ENCODE data around the gene GATAD2B.
"Not testable (repeated sequence)": the region's sequence is repeated elsewhere in the genome, so short reads cannot be mapped to it uniquely, and the experiment has no call there.

The GATAD2B gene

DNA sequence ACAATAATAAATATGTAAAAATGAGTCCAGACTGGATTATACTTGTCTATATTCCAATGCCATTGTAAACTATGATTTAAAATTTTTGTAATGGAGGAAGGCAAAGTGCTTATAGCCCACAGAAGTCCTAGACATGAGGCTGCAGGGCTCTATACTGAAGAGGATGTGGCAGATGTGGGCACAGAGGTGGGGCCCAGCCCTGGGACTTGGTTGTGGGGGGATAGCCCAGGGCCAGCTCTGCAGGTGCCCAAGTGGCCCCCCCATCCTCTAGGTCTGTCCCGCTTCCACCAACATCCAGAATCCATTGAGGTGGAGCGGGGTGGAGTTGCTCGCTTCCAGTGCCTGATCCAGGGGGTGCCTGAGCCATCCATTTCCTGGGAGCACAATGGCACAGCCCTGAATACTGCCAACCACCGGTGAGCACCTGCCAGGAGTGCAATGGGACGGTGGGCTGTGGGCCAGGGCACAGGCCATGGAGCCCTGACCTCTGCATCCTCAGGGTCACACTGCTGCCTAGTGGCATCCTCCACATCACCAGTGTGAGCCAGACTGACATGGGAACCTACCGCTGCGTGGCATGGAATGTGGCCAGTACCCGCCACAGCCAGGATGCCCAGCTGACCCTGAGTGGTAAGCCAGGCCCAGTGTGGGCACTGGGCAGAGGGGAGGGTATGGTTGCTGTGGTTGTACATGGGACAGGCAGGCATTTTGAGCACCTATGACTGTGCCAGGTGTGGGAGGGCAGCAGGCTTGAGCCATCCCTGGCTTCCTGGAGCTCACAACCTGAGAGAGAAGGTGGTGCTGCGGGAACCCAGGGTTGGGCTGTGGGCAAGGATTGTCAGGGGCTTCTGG is 126.6 kb downstream of the GATAD2B start:
- no peak for DNase-seq (ENCODE audit: low spot score)

DNA sequence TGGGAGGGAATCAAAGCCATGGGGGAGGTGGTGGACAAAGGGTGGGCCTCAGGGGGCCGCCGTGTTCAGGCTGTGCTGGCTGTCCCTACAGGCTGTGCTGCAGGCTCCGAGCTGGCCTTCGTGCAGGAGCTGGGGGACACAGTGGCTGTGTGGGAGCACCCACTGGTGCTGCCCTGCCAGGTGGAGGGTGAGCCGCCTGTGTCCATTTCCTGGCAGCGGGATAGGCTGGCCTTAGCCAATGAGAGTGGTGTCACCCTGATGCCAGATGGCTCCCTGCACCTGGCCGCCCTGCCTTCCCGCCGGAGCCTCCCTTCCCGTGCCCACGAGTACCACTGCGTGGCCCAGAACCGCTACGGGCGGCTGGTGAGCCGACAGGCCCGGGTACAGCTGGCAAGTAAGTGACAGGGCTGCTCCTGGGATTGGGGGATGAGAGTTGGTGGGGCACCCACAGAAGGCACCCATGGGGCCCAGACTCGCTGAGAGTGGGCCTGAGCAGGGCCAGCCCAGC is 127.4 kb downstream of the GATAD2B start:
- DNase-seq (ENCODE audit: low spot score) = no peak

DNA sequence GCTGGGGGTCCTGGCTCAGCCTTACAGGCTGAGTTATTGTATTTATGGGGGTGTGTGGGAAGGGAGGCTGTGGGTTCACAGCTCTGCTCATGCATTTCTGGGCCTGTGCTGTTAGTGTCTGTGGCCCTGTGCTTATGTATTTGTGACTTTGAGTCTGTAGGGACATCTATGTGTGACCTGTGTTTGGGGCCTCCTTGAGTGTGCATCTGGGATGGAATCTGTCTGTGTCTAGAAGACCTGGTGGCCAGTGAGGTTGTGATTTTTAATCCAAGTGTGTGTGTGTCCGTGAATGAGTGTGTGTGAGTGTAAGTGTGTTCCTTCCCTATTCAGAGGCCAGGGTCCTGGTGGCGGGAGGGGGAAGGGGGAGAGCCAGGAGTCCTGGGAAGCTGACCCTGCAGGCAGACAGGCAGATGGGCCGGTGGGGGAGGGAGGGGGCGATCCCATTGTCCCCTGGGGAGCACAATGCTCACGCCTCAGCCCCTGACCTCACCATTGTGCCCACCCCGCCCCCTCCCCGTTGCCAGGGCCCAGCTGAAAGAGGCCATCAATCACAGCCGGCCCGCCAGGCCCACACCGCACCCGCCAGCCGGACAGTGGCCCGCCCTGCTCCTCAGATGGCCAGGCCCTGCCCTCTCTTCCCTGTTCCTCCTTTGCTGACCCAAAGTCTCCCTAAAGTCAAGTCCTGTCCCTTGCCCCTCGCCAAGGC is 128.0 kb downstream of the GATAD2B start:
- no peak for DNase-seq (ENCODE audit: low spot score)

DNA sequence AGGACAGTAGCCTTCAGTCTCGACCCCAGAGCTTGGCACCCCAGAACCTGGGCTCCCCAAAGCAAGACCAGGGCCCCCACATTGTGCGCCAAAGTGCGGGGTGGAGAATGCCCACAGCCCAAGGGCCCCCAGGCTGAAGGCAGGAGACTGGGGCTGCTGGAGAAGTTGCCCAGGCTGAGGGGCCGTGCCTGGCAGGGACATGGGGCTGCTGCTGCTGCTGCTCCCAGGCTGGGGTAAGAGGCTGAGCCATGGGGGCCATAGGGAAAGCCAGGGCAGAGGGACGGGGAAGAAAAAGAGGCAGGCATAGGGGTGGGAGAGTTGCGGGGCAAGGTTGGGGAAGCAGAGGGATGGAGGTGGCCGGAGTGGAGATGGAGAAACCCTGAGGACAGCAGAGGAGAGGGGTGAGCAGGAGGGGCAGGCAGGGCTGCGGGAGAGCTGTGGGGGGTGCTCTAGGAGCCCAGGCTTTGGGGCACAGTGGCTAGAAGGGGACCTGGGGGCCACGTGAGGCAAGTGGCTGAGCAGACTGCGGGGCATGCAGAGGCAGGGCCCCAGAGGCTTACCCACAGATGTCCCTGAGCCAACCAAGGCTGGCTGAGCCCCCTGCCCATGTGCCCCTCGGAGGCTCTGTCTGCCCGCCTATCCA is 128.7 kb downstream of the GATAD2B start:
- no peak for DNase-seq (ENCODE audit: low spot score)

DNA sequence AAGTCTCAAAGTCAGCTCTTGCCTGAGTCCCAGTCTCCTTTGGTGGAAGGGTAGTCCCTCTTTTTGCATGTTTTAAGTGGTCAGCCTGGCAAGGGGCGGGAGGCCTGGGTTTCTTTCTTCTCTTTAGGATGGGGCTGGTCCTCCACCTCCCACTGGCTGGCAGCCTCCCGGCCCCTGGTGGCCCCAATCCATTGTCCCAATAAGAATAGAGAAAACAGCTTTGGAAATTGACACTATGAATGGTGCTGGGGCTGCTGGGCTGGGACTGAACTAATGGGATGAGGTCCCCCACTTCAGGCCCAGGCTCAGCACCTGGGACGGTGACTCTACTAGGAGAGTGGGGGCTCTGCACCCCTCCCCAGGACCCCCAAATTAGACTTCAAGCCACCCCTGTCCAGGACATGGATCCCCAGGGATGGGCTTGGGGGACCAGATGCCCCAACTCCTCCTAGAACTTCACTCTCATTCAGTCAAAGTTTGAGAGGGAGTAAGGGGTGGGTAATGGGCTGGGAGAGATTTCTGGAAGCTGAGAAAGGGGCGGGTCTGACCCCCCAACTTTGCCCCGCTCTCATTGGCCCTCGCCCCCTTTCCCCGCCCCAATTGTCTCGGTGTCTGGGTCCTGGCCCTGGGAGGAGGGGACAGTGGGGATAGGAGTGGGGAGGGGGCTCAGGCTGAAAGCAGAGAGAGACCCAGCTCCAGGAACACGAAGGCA is 129.4 kb downstream of the GATAD2B start:
- DNase-seq (ENCODE audit: low spot score) = no peak

DNA sequence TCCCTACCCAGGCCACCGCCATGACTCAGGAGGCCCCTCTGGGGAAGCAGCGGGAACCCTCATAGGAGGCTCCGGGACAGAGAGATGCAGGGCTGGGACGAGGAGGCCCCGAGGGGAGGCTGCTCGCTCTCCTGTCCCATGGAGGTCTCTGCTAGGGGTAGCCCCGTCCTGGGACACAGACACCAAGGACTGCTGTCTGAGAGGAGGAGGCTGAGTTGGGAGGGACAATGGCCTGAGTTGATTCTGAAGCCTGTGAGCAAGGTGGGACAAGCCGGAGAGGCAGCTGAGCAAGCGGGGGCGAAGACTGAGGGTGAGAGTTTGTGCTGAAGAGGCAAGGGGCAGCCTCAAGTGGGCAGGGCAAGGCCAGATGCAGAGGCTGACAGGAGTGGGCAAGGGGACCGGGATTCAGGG is 130.1 kb downstream of the GATAD2B start:
- no peak for DNase-seq (ENCODE audit: low spot score)

DNA sequence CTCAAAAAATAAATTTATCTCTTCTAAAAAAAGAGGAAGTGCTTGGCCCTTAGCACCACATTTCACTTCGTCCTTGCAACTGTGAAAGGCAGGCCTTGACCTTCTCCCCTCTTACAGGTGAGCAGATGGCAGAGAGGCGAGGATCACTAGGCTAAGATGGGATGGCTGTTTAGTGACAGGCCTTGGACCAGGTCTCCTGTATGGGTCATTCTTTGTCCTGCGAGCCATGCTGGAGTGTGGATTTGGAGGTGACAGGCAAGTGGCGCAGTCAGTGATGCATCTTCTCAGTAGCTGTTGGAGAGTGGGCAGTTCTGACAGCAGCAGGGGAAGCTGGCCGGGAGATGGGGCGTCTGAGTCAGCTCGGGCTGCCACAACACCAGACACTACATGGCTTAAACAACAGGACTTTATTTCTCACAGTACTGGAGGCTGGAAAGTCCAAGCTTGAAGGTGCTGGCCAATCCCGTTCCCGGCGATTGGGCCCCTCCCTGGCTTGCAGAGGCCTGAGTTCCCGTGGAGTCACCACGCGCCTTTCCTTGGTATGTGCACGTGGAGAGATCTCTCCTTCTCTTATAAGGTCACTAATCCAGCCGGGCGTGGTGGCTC is 131.0 kb downstream of the GATAD2B start:
- DNase-seq (ENCODE audit: low spot score) = peak; percentile 50

DNA sequence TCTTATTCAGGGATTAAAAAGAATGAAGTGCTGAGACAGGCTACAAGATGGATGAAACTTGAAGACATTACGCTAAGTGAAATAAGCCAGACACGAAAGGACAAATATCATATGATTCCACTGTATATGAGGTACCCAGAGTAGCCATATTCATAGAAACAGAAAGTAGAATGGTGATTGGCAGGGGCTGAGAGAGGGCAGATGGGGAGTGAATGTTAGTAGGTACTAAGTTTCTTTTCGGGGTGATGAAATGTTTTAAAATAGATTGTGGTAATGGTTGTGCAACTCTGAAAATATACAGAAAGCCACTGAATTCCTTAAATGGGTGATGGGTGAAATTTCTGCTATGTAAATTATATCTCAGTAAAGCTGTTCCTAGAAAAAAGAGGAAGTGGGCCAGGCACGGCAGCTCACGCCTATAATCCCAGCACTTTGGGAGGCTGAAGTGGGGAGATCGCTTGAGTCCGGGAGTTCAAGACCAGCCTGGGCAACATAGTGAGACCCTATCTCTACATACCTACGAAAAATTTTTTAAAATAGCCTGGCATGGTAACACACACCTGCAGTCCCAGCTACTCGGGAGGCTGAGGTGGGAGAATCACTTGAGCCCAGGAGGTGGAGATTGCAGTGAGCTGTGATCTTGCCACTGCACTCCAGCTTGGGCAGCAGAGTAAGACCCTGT is 131.7 kb downstream of the GATAD2B start:
- DNase-seq (ENCODE audit: low spot score) = peak; percentile 79

DNA sequence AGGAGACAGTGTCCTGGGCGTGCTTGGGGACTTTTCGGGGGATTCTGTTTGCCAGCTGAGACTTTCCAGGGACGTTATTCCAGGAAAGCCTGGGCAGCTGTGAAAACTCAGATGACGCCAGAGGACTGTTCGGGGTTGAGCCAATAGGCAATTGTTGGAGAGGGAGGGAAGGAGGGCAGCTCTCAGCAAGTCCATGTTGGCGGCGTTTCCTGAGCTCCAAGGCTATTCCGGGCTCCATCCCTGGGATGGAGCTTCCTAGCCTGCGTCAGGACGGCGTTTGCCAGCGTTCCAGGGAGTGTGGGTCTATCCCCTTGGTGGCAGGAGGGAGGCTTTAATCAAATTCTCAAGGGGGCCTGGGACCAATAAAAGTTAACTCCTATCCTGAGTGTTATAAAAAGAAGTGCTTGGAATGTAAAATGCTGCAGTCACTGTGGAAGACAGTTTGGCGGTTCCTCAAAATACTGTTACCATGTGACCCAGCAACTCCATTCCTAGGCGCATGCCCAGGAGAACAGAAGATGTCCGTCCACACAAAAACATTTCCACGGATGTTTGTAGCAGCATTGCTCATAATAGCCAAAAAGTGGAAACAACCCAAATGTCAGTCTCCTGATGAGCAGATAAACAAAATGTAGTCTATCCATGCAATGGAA is 132.3 kb downstream of the GATAD2B start:
- peak; percentile 88 for DNase-seq (ENCODE audit: low spot score)

DNA sequence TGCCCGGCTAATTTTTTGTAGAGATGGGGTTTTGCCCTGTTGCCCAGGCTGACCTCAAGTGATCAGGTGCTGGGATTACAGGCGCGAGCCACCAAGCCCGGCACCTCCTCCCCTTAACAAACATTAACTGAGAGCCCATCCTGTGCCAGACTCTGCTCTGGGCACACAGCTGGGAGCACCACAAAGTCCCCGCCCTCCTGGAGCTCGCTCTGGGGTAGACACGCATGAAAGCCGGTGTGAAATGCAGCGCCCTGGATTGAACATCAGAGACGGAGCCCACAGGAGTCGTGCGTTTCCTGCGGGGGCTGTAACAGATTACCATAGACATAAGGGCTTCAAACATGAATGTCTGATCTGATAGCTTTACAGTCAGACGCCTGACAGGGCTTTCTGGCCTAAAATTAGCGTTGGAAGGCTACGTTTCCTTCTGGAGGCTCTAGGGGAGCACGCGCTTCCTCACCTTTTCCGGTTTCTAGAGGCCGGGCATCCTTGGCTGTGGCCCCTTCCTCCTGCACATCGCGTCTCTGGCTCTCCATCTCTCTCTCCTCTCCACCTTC is 133.2 kb downstream of the GATAD2B start:
- DNase-seq (ENCODE audit: low spot score) = no peak

DNA sequence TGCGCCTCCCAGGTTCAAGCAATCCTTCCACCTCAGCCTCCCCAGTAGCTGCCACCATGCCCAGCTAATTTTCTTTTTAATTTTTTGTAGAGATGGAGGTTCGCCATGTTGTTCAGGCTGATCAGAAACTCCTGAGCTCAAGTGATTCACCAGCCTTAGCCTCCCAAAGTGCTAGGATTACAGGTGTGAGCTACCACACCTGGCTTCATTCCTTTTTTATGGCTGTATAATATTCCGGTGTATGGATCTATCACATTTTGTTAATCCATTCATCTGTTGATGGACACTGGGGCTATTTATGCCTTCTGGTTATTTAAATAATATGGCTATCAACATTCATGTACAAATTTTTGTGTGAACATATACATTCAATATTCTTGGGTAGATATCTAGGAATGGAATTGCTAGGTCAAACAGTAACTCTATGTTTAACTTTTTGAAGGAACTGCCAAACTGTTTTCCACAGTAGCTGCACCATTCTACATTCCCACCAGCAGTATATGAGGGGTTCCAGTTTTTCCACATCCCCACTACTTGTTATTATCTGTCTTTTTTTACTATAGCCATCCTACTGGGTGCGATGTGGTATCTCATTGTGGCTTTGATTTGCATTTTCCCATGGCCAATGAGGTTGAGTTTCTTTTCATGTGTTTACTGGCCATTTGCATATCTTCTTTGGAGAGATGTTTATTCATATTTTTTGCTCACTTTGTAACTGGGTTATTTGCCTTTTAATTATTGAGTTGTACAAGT is 136.6 kb downstream of the GATAD2B start:
- no peak for DNase-seq (ENCODE audit: low spot score)

DNA sequence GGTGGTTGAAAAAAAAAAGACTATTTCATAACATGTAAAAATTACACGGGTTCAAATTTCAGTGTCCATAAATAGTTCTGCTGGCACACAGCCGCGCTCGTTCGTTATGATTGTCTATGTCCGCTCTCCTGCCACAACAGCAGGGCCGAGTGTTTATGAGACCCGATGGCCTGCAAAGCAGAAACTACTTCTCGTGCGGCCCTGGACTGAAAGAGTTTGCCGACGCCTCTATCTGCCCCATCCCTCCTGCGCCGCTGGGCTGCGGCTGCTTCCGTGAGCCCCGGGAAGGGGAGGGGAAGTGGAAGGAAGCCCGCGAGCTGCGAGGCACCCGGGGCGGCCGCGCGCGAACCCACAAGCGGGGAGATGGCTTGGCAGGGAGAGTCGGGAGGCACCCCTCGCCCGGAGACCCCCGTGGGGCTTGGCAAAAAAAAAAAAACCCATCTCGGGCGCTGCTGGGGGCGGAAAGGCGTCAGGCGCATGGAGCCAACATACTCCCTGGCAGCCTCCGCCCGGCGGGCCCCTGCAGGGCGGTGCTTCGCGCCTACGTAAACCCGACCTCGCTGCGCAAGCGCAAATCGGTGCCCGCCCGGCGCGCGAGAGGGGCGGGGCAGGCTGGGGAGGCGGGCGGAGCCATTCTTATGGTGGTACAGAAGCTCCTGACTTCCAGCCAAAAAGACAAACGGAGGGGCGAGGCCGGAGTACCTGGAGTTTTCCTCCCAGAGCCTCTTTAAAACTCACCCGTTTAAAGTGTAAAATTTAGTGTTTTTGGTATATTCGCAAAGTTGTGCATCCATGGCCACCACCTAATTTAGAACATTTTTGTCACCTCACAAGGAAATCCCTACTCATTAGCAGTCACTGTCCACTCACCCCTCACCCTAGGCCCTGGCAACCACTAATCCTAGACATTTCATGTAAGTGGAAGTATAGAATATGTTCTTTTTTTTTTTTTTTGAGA is 139.3 kb downstream of the GATAD2B start:
- DNase-seq (ENCODE audit: low spot score) = peak; percentile 99

DNA sequence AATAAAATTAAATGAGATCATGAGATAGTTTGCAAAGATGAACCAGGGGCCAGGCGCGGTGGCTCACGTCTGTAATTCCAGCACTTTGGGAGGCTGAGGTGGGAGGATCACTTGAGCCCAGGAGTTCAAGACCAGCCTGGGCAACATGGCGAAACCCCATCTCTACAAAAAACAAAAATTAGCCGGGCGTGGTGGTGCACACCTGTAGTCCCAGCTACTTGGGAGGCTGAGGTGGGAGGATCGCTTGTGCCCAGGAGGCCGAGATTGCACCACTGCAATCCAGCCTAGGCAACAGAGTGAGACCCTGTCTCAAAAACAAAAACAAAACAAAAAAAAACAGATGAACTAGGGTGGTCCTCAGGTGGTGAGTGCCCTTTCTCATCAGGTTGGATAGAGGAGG is 140.1 kb downstream of the GATAD2B start:
- DNase-seq (ENCODE audit: low spot score) = not testable (repeated sequence)

DNA sequence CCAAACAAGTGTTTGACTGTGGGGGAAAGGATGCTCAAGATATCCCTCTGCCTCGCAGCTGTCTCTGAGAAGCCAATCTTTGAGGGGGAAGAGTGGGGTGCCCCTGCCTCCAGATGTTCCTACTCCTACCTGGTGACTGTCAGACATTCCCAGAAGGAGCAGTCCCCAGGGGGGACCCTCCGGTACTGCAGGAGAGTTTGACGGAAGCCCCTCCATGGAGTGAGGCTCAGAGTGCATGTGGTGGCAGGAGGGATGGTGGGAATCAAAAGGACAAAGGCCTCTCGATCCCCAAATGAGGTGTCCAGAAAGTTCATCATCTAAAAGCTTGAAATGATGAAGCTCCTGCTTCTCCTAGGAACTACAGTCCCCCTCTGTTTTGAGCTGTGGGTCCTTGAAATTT is 142.2 kb downstream of the GATAD2B start:
- no peak for DNase-seq (ENCODE audit: low spot score)

DNA sequence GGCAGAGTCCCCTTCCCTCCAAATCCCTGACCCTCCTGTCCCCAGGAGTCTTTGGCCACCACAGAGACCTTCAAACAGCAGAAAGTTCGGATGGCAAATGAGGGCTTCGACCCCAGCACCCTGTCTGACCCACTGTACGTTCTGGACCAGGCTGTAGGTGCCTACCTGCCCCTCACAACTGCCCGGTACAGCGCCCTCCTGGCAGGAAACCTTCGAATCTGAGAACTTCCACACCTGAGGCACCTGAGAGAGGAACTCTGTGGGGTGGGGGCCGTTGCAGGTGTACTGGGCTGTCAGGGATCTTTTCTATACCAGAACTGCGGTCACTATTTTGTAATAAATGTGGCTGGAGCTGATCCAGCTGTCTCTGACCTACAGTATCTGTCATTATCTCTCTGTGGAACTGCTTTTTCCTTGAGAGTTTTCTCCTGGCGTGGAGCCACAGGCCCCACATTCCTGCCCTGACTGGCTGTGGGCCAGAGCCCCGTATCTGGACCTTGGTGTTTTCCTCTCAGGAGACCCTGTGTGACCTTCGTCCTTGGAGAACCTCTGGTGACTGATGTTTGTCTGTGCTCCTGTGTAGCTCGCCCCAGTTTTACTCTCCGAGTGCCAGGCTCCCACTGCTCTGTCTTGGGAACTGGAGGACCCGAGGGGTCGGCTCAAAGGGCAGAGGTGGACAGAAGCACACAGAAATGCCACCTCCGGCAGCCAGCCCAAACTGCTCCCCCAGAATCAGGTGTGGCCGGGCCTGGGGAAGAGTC is 142.8 kb downstream of the GATAD2B start:
- no peak for DNase-seq (ENCODE audit: low spot score)

DNA sequence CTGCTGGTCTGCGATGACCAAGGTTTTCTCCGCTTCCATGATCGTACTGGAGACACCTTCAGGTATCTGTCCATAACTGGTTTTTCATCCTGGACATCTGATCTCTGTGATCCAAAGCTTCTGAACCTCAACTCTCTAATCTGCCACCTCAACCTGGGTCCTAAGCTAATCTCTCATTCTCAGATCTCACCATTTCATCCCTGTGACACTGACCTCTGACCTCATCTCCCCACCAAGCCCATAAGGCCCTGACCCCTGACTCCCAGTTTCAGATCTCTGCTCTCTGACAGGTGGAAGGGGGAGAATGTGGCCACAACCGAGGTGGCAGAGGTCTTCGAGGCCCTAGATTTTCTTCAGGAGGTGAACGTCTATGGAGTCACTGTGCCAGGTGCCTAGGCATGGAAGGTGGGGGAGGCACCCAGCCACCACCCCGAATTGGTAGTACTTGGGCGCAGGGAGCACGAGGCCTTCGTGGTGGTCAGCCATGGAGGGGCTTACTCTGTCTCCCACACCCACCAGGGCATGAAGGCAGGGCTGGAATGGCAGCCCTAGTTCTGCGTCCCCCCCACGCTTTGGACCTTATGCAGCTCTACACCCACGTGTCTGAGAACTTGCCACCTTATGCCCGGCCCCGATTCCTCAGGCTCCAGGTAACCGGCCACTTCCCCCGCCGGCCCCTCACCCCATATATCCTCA is 143.8 kb downstream of the GATAD2B start:
- DNase-seq (ENCODE audit: low spot score) = no peak
